Caki2 (cell line): Measurements from ENCODE around the gene POMZP3. TPM values are rescaled to one million over a fixed set of nuclear protein-coding genes. Genes with fewer than 3 reads are reported as not detected.
"Not testable (repeated sequence)": the region's sequence is repeated elsewhere in the genome, so short reads cannot be mapped to it uniquely, and the experiment has no call there.

Experiments used
- DNase-seq: peaks from one replicate; pipeline ENCODE4 v3.0.0-alpha.2; 2015; ENCODE audit warnings: low read depth
- in situ Hi-C: cut with HindIII; loops from 2 replicates; pipeline ENCODE4 v1.10.0; 2016; ENCODE audit warnings: low sequenced_read_pairs, low pct_unique_long_range_greater_than_20kb, mixed read lengths
- total RNA-seq: library from RNA; depleted of rRNA; stranded (reverse); fragments of >200 nt; shearing (Covaris generic); gene quantifications from 2 replicates; pipeline ENCODE4 v1.2.3, GENCODE V29; 2014; ENCODE audit warnings: low replicate concordance

POMZP3 gene
- total RNA-seq, 1 experiment from 2014 or later = not detected

- DNase-seq, in situ Hi-C loops: not testable (repeated sequence)
These were observed 34.4 kb downstream of the POMZP3 start for GRCh38 chr7:76592694-76593093.

GRCh38 chr7:76591602-76592304 lies 35.3 kb downstream of the POMZP3 start:
- in situ Hi-C loops, DNase-seq: not testable (repeated sequence)

GRCh38 chr7:76591033-76591432 lies 36.0 kb downstream of the POMZP3 start:
- in situ Hi-C loops, DNase-seq: not testable (repeated sequence)

GRCh38 chr7:76588586-76588985 lies 38.5 kb downstream of the POMZP3 start:
- DNase-seq, in situ Hi-C loops: not testable (repeated sequence)

GRCh38 chr7:76586585-76587315 lies 40.3 kb downstream of the POMZP3 start:
- DNase-seq, in situ Hi-C loops: not testable (repeated sequence)

- in situ Hi-C loops = not testable (repeated sequence)
- peak; percentile 29 for DNase-seq
These were observed 43.3 kb downstream of the POMZP3 start for GRCh38 chr7:76583636-76584281.

- in situ Hi-C loops = not testable (repeated sequence)
- DNase-seq = peak; percentile 75
These were observed 44.0 kb downstream of the POMZP3 start for GRCh38 chr7:76582848-76583631.

GRCh38 chr7:76575919-76576655 lies 51.0 kb downstream of the POMZP3 start:
- DNase-seq, in situ Hi-C loops: not testable (repeated sequence)

GRCh38 chr7:76575431-76575830 lies 51.6 kb downstream of the POMZP3 start:
- DNase-seq, in situ Hi-C loops: not testable (repeated sequence)

- in situ Hi-C loops, DNase-seq: not testable (repeated sequence)
These were observed 54.8 kb downstream of the POMZP3 start for GRCh38 chr7:76572296-76572695.

- DNase-seq = peak; percentile 50
- in situ Hi-C loops = not testable (repeated sequence)
These were observed 56.7 kb downstream of the POMZP3 start for GRCh38 chr7:76570324-76570775.

- DNase-seq = peak; percentile 33
- in situ Hi-C loops = not testable (repeated sequence)
These were observed 58.3 kb downstream of the POMZP3 start for GRCh38 chr7:76568742-76569141.

GRCh38 chr7:76567753-76568152 lies 59.3 kb downstream of the POMZP3 start:
- in situ Hi-C loops, DNase-seq: not testable (repeated sequence)

GRCh38 chr7:76567311-76567710 lies 59.8 kb downstream of the POMZP3 start:
- in situ Hi-C loops, DNase-seq: not testable (repeated sequence)

- DNase-seq, in situ Hi-C loops: not testable (repeated sequence)
These were observed 62.1 kb downstream of the POMZP3 start for GRCh38 chr7:76565001-76565400.

GRCh38 chr7:76561342-76561741 lies 65.7 kb downstream of the POMZP3 start:
- DNase-seq, in situ Hi-C loops: not testable (repeated sequence)

GRCh38 chr7:76560157-76560556 lies 66.9 kb downstream of the POMZP3 start:
- in situ Hi-C loops, DNase-seq: not testable (repeated sequence)
